Measurements from ENCODE around the gene SUN3.

The SUN3 gene

GRCh38 chr7:47967123-47967522, 61.8 kb downstream of the SUN3 start:
- peaks cover 3% of the 10 kb centered on the region for H3K36me3 ChIP-seq (replicated peaks; ENCODE audit: insufficient read depth, low read length)

DNA sequence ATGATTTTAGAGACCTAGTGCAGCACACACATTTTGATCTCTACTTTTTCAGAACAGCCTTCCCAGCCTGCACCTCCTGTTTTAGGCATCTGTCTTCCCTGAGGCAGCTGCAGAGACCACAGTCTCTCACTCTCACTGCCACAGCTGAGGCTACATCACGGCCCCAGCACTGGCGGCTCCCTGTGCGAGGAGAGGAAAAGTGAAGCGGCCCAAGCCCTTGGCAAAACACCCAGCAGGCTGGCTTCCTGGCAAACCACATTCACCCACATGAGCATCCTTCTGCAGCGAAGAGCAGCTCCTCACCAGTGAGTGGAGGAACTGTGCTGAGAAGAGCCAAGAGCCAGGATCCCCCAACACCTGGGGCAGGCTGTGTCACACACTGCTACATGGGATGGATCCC, 63.5 kb downstream of the SUN3 start:
- Histone ChIP-seq H3F3A (ENCODE audit: insufficient read depth, low read length) (no peaks in the 10 kb centered on the region), H3K36me3 (replicated peaks; ENCODE audit: insufficient read depth, low read length) (peaks cover 3% of the 10 kb centered on the region)

More at GRCh38 chr7:47967123-47967522, 61.8 kb downstream of the SUN3 start:
- Histone ChIP-seq H2AFZ (ENCODE audit: low read length) (no peak overlapping the region), H3K79me2 (ENCODE audit: low read length) (peaks cover 8% of the 10 kb centered on the region; the same call in 1 of the 2 replicates), H3K9me2 (replicated peaks; ENCODE audit: insufficient read depth, low read length) (no peaks in the 10 kb centered on the region), H3K4me3 (ENCODE audit: low read length) (no peak overlapping the region), H3K4me1 (ENCODE audit: low read length) (no peaks in the 10 kb centered on the region), H3F3A (ENCODE audit: insufficient read depth, low read length) (no peaks in the 10 kb centered on the region), H3K27ac (ENCODE audit: low read length) (no peak overlapping the region), H4K20me1 (ENCODE audit: insufficient read depth, low read length) (no peaks in the 10 kb centered on the region), H3K9me3 (replicated peaks; ENCODE audit: insufficient read depth, low read length) (no peaks in the 10 kb centered on the region), H3K4me2 (ENCODE audit: low read depth, low read length) (no peak overlapping the region), H3K27me3 (replicated peaks; ENCODE audit: insufficient read depth, low read length) (no peaks in the 10 kb centered on the region), H3K9ac (ENCODE audit: low read length) (no peak overlapping the region)
- no peak for DNase-seq
- TF ChIP-seq EZH2phosphoT487 (IDR thresholded peaks at IDR 0.05; ENCODE audit: low read length) (no peak), EZH2 (optimal IDR thresholded peaks at IDR 0.05; ENCODE audit: low read depth, low read length) (no peak)

DNA sequence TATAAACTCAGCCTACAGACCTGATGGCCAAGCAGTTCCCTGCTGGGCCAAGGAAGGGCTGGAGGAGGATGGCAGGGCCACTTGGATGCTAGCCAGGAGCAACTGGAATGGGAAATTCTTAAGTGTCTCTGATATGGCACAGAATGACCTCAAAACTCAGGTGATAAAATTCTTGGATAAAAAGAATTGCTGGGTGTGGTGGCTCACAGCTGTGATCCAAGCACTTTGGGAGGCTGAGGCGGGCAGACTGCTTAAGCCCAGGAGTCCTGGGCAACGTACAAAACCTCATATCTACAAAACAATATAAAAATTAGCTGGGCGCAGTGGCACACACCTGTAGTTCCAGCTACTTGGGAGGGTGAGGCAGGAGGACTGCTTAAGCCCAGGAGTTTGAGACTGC, 66.6 kb downstream of the SUN3 start:
- DNase-seq = no peak
- H3K27me3 ChIP-seq (replicated peaks; ENCODE audit: insufficient read depth, low read length) = no peaks in the 10 kb centered on the region
- peaks cover 3% of the 10 kb centered on the region for H3K36me3 ChIP-seq (replicated peaks; ENCODE audit: insufficient read depth, low read length)
- no peaks in the 10 kb centered on the region for H3K4me1 ChIP-seq (ENCODE audit: low read length)
- H3F3A ChIP-seq (ENCODE audit: insufficient read depth, low read length) = no peaks in the 10 kb centered on the region
- H3K9me3 ChIP-seq (replicated peaks; ENCODE audit: insufficient read depth, low read length) = no peaks in the 10 kb centered on the region
- H3K9ac ChIP-seq (ENCODE audit: low read length) = no peak overlapping the region
- no peaks in the 10 kb centered on the region for H3K9me2 ChIP-seq (replicated peaks; ENCODE audit: insufficient read depth, low read length)
- H3K79me2 ChIP-seq (ENCODE audit: low read length) = peaks cover 6% of the 10 kb centered on the region; the same call in 1 of the 2 replicates
- no peak overlapping the region for H2AFZ ChIP-seq (ENCODE audit: low read length)
- TF ChIP-seq, protein P1, sequence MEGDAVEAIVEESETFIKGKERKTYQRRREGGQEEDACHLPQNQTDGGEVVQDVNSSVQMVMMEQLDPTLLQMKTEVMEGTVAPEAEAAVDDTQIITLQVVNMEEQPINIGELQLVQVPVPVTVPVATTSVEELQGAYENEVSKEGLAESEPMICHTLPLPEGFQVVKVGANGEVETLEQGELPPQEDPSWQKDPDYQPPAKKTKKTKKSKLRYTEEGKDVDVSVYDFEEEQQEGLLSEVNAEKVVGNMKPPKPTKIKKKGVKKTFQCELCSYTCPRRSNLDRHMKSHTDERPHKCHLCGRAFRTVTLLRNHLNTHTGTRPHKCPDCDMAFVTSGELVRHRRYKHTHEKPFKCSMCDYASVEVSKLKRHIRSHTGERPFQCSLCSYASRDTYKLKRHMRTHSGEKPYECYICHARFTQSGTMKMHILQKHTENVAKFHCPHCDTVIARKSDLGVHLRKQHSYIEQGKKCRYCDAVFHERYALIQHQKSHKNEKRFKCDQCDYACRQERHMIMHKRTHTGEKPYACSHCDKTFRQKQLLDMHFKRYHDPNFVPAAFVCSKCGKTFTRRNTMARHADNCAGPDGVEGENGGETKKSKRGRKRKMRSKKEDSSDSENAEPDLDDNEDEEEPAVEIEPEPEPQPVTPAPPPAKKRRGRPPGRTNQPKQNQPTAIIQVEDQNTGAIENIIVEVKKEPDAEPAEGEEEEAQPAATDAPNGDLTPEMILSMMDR (IDR thresholded peaks at IDR 0.05; ENCODE audit: low read length) = no peak
- no peak for TF ChIP-seq EZH2 (optimal IDR thresholded peaks at IDR 0.05; ENCODE audit: low read depth, low read length)
- no peak for TF ChIP-seq EZH2phosphoT487 (IDR thresholded peaks at IDR 0.05; ENCODE audit: low read length)
- no peak overlapping the region for H3K4me2 ChIP-seq (ENCODE audit: low read depth, low read length)
- no peak overlapping the region for H3K4me3 ChIP-seq (ENCODE audit: low read length)
- H3K27ac ChIP-seq (ENCODE audit: low read length) = no peak overlapping the region
- no peaks in the 10 kb centered on the region for H4K20me1 ChIP-seq (ENCODE audit: insufficient read depth, low read length)

More for the DNA sequence above, 63.5 kb downstream of the SUN3 start:
- no peaks in the 10 kb centered on the region for H4K20me1 ChIP-seq (ENCODE audit: insufficient read depth, low read length)
- H3K4me2 ChIP-seq (ENCODE audit: low read depth, low read length) = no peak overlapping the region
- no peak overlapping the region for H3K27ac ChIP-seq (ENCODE audit: low read length)
- no peak for TF ChIP-seq EZH2 (optimal IDR thresholded peaks at IDR 0.05; ENCODE audit: low read depth, low read length)
- no peak for TF ChIP-seq EZH2phosphoT487 (IDR thresholded peaks at IDR 0.05; ENCODE audit: low read length)
- TF ChIP-seq, protein P1 (IDR thresholded peaks at IDR 0.05; ENCODE audit: low read length) = no peak
- H3K4me3 ChIP-seq (ENCODE audit: low read length) = no peak overlapping the region
- H3K27me3 ChIP-seq (replicated peaks; ENCODE audit: insufficient read depth, low read length) = no peaks in the 10 kb centered on the region
- no peaks in the 10 kb centered on the region for H3K4me1 ChIP-seq (ENCODE audit: low read length)
- no peak overlapping the region for H2AFZ ChIP-seq (ENCODE audit: low read length)
- H3K9ac ChIP-seq (ENCODE audit: low read length) = no peak overlapping the region
- peaks cover 8% of the 10 kb centered on the region; the same call in 1 of the 2 replicates for H3K79me2 ChIP-seq (ENCODE audit: low read length)
- no peak for DNase-seq
- no peaks in the 10 kb centered on the region for H3K9me2 ChIP-seq (replicated peaks; ENCODE audit: insufficient read depth, low read length)
- no peaks in the 10 kb centered on the region for H3K9me3 ChIP-seq (replicated peaks; ENCODE audit: insufficient read depth, low read length)

GRCh38 chr7:47957156-47957555, 71.8 kb downstream of the SUN3 start:
- Histone ChIP-seq H4K20me1 (ENCODE audit: insufficient read depth, low read length) (no peaks in the 10 kb centered on the region), H3K9me3 (replicated peaks; ENCODE audit: insufficient read depth, low read length) (no peaks in the 10 kb centered on the region), H3K4me3 (ENCODE audit: low read length) (no peak overlapping the region), H3K9ac (ENCODE audit: low read length) (no peak overlapping the region), H3K9me2 (replicated peaks; ENCODE audit: insufficient read depth, low read length) (no peaks in the 10 kb centered on the region), H3K4me1 (ENCODE audit: low read length) (peaks cover 17% of the 10 kb centered on the region), H3K79me2 (ENCODE audit: low read length) (no peaks in the 10 kb centered on the region), H3K27ac (ENCODE audit: low read length) (no peak overlapping the region), H3F3A (ENCODE audit: insufficient read depth, low read length) (peaks cover 2% of the 10 kb centered on the region), H2AFZ (ENCODE audit: low read length) (no peak overlapping the region), H3K36me3 (replicated peaks; ENCODE audit: insufficient read depth, low read length) (peaks cover 5% of the 10 kb centered on the region; the same call in 1 of the 2 replicates), H3K4me2 (ENCODE audit: low read depth, low read length) (no peak overlapping the region), H3K27me3 (replicated peaks; ENCODE audit: insufficient read depth, low read length) (no peaks in the 10 kb centered on the region)
- TF ChIP-seq, protein P1 (IDR thresholded peaks at IDR 0.05; ENCODE audit: low read length) = no peak
- TF ChIP-seq EZH2phosphoT487 (IDR thresholded peaks at IDR 0.05; ENCODE audit: low read length) (no peak), EZH2 (optimal IDR thresholded peaks at IDR 0.05; ENCODE audit: low read depth, low read length) (no peak)
- no peak for DNase-seq

All from MM.1S (cell line).